GDM1 (cell line): Measurements from ENCODE around the gene CBLC.

Source experiments
- DNase-seq: peaks from one replicate; lab custom pipeline; 2025; lab: John Stamatoyannopoulos, UW

Gene CBLC

DNA sequence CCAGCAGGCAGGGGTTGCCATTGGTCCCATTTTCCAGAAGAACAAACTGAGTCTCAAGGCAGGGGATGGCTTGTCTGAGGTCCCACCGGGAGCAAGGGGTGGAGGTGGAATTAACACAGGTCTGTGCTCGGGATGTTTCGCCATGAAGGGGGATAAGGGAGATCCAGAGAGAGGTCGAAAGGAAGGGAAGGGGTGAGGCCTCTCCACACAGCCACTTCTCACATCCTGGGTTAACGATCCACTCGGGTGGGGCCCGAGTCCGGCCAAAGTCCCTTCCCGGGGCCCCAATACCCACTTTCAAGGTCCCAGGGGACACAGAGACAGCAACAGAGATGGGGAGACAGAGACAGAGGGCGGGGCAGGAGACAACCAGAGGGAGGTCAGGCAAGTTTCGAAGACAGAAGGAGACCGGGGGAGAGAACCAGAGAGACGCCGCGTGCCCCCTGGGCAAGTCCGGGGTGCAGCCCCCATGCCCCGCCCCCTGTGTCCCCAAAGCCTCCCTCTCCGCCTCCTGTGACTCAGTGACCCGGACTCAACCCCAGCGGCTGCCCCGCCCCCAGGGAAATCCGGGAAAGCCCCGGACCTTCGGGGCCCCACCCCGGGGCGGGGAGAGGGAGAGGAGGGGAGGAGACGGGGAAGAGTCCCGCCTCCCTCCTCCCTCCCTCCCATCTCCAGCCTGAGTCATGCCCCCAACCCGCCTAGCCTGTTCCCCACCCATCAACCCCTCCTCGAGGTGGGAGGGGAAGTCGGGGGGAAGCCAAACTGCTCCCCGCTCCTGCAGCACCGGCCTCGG is 30.5 kb upstream of the CBLC start:
- peak; percentile 85 for DNase-seq

- peak; percentile 73 for DNase-seq
These were observed 29.8 kb upstream of the CBLC start for GRCh38 chr19:44747739-44748425.

DNA sequence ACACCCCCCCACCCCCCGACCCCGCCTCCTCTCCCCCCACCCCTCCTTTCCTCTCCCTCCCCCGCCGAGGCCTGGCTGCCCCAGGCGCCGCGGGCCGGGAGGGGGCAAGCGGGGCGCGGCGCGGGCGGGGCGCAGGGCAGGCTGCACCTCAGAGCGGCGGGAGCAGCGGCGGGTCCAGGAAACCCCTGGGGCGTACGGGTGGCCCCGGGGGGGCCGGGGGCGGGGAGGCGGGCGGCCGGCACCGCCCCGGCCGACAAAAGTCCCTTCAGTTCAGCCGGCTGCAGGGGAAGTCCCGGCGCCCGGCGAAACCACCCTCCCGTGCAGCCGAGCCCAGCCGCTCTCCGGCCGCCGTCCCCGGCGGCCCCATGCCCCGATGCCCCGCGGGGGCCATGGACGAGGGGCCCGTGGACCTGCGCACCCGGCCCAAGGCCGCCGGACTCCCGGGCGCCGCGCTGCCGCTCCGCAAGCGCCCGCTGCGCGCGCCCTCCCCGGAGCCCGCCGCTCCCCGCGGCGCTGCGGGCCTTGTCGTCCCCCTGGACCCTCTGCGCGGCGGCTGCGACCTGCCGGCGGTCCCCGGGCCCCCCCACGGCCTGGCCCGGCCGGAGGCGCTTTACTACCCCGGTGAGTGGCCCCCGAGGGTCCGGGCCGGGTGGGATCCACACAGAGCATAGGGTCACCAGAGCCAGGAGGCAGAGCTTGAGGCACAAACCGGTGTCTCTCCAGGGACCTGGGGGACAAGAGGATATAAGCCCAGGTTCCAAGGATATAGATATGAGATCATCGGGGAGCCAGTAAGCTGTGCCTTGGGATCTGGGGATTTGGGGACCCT is 29.1 kb upstream of the CBLC start, which contains the start of gene BCL3:
TSS of gene BCL3 (plus strand) at position 283 of the 829 bp plus-strand sequence. CDS start at position 366, 83 bp downstream.
- peak; percentile 82 for DNase-seq

DNA sequence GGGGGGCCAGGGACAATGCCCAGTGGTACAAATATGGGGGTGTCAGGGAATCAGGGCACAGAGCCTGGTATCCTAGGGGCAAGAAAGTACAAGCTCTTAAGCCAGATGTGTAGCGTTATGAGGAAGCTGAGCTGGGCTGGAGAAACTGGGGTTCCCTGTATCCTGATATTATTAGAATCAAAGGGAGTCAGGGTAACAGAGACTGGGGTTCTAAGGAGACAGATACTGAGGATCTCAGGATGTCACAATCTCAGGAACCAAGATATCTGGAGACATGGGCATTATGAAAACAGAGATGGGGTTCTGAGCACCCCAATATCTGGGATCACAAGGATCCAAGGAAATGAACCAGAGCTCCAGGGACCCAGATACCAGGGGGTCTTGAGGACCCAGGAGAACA is 28.4 kb upstream of the CBLC start:
- no peak for DNase-seq

- DNase-seq: no peak
These were observed 27.7 kb upstream of the CBLC start for GRCh38 chr19:44749994-44750393.

- DNase-seq: no peak
These were observed 25.4 kb upstream of the CBLC start for GRCh38 chr19:44752123-44752815.

- DNase-seq: peak; percentile 97
These were observed 24.7 kb upstream of the CBLC start for GRCh38 chr19:44752816-44753625.

GRCh38 chr19:44753626-44753931 is 24.1 kb upstream of the CBLC start:
- DNase-seq: no peak

- DNase-seq: peak; percentile 64
These were observed 23.5 kb upstream of the CBLC start for GRCh38 chr19:44753932-44754749.

DNA sequence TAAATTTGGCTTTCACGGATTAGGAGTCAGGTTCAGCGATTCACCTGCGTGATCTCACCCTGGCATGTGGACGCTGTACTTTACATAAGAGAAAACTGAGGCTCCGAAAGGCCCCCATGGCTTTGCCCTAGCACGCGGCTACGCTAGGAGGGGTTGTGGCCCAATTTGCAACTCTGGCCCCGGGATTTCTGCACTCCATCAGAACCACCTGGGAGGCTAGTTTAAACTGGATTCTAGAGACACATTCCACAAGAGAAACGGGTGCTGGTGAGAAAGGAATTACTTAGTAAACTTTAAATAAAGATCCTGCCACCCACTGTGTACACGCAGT is 23.0 kb upstream of the CBLC start:
- DNase-seq: no peak

DNA sequence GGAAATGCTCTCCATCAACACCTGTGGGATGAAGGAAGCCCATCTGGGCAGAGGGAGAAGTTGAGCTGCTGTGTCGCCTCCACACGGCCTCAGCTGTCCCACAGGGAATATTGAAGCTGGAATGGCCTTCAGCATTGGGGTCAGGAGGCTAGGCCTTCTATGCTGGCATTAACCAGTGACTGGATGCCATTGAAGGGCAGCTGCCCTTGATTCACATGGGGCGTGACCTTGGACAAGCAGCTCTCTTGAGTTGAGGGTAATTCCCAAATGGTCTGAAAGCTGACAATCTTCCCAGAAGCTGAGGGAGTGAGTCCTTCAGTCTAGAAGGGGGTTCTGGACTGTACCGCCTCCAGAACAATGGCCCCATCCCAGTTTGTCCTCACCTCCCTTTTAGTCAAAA is 22.5 kb upstream of the CBLC start:
- no peak for DNase-seq

DNA sequence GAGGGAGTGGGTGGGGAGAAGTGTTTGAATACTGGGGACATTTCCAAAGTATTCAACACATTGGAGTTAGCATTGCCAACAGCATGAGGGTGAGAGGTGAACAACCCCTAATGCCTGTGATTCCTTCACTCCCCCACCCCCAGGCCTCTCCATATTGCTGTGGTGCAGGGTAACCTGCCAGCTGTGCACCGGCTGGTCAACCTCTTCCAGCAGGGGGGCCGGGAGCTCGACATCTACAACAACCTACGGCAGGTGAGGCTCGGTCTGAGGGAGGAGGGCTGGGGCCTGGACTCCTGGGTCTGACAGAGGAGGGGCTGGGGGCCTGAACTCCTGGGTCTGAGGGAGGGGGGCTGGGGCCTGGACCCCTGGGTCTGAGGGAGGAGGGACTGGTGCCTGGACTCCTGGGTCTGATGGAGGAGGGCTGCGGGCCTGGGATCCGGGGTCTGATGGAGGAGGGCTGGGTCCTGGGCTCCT is 21.6 kb upstream of the CBLC start:
- no peak for DNase-seq

- no peak for DNase-seq
These were observed 20.5 kb upstream of the CBLC start for GRCh38 chr19:44757057-44757734.

DNA sequence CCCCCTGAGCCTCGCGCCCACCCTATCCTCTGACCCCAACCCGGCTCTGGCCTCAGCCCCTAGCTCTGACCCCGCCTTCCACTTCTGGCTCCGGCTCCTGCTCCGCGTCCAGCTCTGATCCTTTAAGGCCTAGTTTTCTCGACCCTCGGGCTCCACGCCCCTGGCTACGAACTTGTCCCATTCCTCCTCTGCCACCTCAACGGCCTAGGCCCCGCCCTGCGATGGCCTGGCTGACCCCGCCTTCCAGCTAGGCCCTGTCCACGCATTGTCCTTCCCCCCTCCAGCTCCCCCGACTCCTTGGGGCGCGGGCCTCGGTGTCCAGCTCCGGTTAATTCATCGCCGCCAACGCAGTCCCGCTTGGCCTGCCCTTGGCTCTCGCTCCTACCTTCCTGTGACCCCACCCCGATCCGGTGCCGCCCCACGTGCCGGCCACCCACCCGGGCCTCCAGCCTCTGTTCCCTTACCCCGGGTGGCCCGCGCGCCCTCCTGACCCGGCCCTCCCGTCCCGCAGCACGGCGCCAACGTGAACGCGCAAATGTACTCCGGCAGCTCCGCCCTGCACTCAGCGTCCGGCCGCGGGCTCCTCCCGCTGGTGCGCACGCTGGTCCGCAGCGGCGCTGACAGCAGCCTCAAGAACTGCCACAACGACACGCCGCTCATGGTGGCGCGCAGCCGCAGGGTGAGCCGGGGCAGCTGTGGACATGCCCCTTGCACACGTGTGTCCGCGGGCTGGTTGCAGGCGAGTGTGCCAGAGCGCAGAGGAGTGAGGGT is 19.8 kb upstream of the CBLC start:
- no peak for DNase-seq

GRCh38 chr19:44758596-44758995 is 19.1 kb upstream of the CBLC start:
- no peak for DNase-seq

GRCh38 chr19:44759083-44759804 is 18.4 kb upstream of the CBLC start:
- DNase-seq: no peak

DNA sequence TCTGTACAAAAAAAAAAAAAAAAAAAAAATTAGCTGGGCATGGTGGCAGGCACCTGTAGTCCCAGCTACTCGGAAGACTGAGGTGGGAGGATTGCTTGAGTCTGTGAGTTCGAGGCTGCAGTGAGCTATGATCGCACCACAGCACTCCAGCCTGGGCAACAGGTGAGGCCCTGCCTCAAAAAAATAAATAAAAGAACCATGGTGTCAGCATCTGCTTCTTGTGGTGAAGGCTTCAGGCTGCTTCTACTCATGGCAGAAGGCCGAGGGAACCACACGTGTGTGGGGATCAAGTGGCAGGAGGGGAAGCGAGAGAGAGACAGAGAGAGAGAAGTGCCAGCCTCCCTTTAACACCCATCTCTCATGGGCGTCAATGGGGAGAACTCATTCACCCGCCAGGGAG is 15.7 kb upstream of the CBLC start:
- DNase-seq: no peak
